HAP-1 (cell line): ENCODE data around the gene LLPH.

Experiments
- DNase-seq, 2 experiments: peaks; one replicate each; pipeline ENCODE4 v3.0.0-alpha.2; 2016 to 2020; ENCODE audit warnings: low spot score in 2 of 2
- H3K27me3 ChIP-seq: fragments of 250-450 bp; sonication (Bioruptor Pico); 2 replicates; pipeline ENCODE4 v1.5.1; 2020; ENCODE audit warnings: low read depth, mild to moderate bottlenecking, moderate library complexity
- H3K36me3 ChIP-seq: fragments of 250-450 bp; sonication (Bioruptor Pico); replicated peaks from 2 replicates; pipeline ENCODE4 v1.5.1; 2020; ENCODE audit warnings: mild to moderate bottlenecking
- H3K4me1 ChIP-seq: fragments of 250-450 bp; sonication (Bioruptor Pico); 2 replicates; pipeline ENCODE4 v1.5.1; 2020; ENCODE audit warnings: mild to moderate bottlenecking
- H3K4me3 ChIP-seq: fragments of 250-450 bp; sonication (Bioruptor Pico); 2 replicates; pipeline ENCODE4 v1.5.1; 2020; ENCODE audit warnings: mild to moderate bottlenecking, moderate library complexity
- H3K9me3 ChIP-seq: fragments of 250-450 bp; sonication (Bioruptor Pico); 2 replicates; pipeline ENCODE4 v1.5.1; 2020; ENCODE audit warnings: mild to moderate bottlenecking, moderate library complexity
- in situ Hi-C: fragments of 300-500 bp; cut with MboI; formaldehyde crosslinking; loops from 3 replicates; pipeline ENCODE4 v1.14.3; 2020; ENCODE audit warnings: low sequenced_read_pairs, inconsistent platforms, mixed read lengths

Gene LLPH

DNA sequence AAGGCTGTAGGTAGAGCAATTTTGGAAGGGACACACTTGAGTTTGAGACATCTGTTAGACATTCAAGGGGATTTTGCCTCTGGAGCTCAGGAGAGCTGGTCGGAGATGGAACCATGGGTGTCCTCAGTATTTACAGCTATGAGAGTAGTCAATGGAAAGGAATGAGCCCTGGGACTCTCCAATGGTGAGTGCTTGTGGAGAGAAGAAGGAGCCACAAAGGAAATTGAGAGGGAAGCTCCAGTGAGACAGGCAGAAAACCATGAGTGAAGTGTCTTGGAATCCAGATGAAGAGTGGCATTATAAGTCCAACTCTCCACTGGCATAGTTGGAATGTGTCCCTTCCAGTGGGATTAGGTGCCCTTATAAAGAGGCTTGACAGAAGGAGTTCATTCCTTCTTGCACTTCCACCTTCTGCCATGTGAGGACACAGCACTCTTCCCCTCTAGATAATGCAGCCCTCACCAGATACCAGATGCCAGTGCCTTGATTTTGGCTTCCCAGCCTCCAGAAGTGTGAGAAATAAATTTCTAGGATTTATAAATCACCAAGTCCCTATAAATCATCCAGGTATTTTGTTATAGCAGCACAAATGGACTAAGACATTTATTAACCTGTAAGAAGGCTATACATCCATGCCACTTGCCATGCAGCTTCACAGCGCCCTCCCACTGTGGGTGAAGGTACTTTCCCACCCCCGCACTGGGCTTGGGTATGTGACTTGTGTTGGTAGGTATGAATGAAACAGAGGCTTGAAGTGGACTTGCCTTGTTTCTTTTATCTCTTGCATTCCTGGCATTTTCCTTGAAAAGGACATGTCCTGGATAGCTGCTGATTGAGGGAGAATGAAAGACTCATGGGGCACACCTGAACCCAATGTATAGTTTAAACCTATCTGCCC, 27.3 kb downstream of the LLPH start:
- H3K4me1 ChIP-seq, result no peaks in the 10 kb centered on the region; the same call in 1 of the 2 replicates
- no peaks in the 10 kb centered on the region for H3K9me3 ChIP-seq
- no peak overlapping the region for H3K4me3 ChIP-seq
- DNase-seq, result peak in 1 of 2 experiments; percentile 10
- peaks cover 9% of the 10 kb centered on the region; the same call in 1 of the 2 replicates for H3K27me3 ChIP-seq
- in situ Hi-C loops, result no loop called here
- no peaks in the 10 kb centered on the region for H3K36me3 ChIP-seq

DNA sequence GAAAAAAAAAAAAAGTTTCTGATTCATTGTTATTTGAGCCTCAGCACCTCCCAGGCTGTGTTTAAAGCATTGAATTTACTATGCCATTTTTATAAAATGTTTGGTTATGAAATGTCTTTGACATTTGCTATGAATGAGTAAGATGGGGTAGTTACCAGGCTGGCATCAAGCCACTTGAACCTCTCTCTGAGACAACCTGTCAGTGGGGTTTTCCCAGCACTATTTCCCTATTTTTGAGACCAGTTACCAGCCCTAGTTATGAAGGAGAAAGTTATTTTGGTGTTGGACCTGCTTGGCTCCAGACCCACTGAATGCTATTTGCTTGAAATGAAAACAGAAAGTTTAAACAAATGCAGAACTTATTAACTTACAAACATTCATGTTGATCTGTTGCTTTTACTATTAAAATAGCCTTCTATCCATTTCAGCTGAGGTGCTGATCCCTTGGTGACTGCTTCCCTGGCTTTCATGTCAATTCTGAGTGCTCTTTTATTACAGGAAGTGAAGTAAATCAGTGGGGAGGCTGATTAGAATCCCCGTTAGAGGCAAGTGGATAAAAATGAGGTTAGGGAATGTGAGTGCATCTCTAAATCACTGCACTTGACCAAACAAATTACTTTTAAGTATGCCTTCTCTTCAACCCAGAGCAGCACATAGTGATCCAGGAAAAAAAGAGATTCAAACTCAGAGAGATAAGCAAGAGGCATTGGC, 37.8 kb downstream of the LLPH start:
- no peak for DNase-seq
- peaks cover 4% of the 10 kb centered on the region for H3K4me1 ChIP-seq
- no peak overlapping the region for H3K4me3 ChIP-seq
- no peaks in the 10 kb centered on the region for H3K9me3 ChIP-seq
- no peaks in the 10 kb centered on the region for H3K36me3 ChIP-seq
- H3K27me3 ChIP-seq, result no peaks in the 10 kb centered on the region; the same call in 1 of the 2 replicates
- in situ Hi-C loops, result loop anchor here (25.0 kb wide), 2 partner anchors 530 to 780 kb away; no protein-coding TSS in a partner anchor

DNA sequence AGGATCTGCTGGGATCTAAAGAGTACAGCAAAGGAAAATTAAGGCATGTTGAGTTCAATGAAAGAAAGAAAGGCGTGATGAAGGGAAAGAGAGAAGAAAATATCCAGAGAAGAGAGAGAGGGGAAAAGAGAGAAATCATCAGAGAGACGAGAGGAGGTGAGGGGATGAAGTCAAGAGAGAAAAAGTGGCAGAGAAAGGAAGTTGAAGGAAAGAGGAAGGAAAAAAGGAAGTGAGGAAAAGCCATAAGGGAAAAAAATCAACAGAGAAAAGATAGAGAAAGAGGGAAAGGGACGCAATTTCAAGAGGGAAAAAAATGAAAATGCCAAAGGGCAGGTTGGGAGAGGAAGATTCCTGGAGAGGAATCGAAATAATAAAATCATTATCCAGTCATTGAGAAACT, 40.4 kb downstream of the LLPH start:
- Histone ChIP-seq H3K4me3 (no peak overlapping the region), H3K27me3 (no peaks in the 10 kb centered on the region; the same call in 1 of the 2 replicates), H3K9me3 (no peaks in the 10 kb centered on the region), H3K4me1 (peaks cover 4% of the 10 kb centered on the region), H3K36me3 (no peaks in the 10 kb centered on the region)
- in situ Hi-C loops, result loop anchor here (25.0 kb wide), 2 partner anchors 528 to 778 kb away; no protein-coding TSS in a partner anchor
- no peak for DNase-seq

DNA sequence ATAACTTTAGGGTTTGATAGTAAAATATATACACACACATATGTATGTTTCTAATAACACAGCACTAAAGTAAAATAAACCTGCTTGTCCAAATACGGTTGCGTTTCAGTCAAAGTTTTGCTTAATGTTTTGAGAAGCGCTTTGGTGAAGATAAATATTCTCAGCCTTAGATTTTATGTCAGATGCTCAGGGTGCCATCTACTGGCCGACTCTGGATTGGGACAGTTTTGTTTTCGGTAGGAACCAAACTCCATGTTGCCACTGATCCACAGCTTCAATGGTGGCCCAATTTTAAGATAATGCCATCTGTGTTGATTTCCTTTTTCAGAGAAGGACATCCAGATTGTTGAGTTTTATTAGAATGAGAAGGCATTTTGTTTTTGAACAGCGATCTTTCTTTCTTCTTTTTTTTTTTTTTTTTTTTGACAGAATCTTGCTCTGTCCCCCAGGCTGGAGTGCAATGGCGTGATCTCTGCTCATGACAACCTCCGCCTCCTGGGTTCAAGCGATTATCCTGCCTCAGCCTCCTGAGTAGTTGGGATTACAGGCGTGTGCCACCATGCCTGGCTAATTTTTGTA, 43.1 kb downstream of the LLPH start:
- H3K4me3 ChIP-seq, result no peak overlapping the region
- H3K36me3 ChIP-seq, result no peaks in the 10 kb centered on the region
- H3K4me1 ChIP-seq, result peaks cover 4% of the 10 kb centered on the region
- no peaks in the 10 kb centered on the region for H3K27me3 ChIP-seq
- H3K9me3 ChIP-seq, result no peaks in the 10 kb centered on the region
- in situ Hi-C loops, result loop anchor here (25.0 kb wide), 2 partner anchors 525 to 775 kb away; no protein-coding TSS in a partner anchor
- DNase-seq, result peak; percentile 55 to 70

DNA sequence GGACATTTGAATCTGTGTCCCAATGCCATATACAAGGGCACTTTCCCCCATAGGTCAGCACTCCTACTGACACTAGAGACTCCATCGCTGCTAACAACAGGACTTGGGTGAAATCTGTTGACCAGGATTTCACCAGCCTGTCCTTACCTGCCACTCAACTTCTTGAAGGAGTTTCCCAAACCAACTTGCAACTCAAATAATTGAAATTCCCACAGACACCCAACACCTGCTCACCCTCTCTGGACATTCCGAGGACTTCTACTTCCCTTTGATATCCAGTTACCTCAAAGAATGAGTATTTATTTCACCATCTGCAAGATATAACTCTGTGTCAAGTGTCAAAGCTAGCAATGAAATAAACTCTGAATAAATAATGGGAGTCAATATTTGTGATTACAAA, 44.6 kb downstream of the LLPH start:
- 0 out of 2 replicates have a peak, but pooled peaks cover 2% of the 10 kb centered on the region for H3K27me3 ChIP-seq
- H3K36me3 ChIP-seq, result no peaks in the 10 kb centered on the region
- no peak overlapping the region for H3K4me3 ChIP-seq
- peaks cover 4% of the 10 kb centered on the region for H3K4me1 ChIP-seq
- no peaks in the 10 kb centered on the region for H3K9me3 ChIP-seq
- in situ Hi-C loops, result loop anchor here (25.0 kb wide), 2 partner anchors 524 to 774 kb away; no protein-coding TSS in a partner anchor
- DNase-seq, result no peak

DNA sequence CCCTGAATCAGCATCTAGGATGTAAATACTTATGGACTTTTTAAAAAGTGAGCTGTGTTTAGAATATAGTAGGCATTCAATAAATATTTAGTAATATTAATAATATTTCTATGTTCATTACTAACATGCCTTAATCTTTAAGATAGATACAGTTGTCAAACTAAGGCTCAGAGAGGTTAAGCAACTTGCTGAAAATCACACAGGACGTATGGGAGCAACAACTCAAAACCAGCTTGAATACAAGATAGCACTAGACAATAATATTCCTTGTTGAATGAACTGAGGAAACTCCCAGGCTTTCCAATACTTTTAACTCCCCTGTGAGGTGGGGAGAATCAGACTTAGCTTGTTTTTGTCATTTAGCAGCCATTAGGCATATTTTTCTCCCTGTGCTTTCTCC, 45.3 kb downstream of the LLPH start:
- 0 out of 2 replicates have a peak, but pooled peaks cover 5% of the 10 kb centered on the region for H3K27me3 ChIP-seq
- no peaks in the 10 kb centered on the region for H3K36me3 ChIP-seq
- no peaks in the 10 kb centered on the region for H3K9me3 ChIP-seq
- H3K4me3 ChIP-seq, result no peak overlapping the region
- in situ Hi-C loops, result loop anchor here (25.0 kb wide), 2 partner anchors 523 to 773 kb away; no protein-coding TSS in a partner anchor
- no peak for DNase-seq
- H3K4me1 ChIP-seq, result peaks cover 4% of the 10 kb centered on the region

DNA sequence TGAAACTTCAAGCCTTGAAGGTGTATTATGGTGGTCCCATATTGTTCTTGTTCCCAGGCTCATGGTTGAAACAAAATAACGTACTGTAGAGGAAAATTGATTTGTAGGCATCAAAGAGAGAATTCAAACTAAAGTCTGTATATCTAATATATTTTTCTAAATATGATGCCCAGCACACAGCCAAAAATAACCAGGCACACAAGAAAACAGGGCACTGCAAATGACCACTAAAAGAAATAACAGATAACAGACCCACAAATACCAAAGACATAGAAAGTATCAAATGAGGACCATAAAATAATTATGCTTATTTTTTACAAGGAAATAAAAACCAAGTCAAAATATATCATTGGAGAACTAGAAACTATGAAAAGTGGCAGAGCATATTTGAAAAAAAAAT, 46.8 kb downstream of the LLPH start:
- no peaks in the 10 kb centered on the region for H3K9me3 ChIP-seq
- no peaks in the 10 kb centered on the region for H3K36me3 ChIP-seq
- H3K4me1 ChIP-seq, result no peaks in the 10 kb centered on the region
- in situ Hi-C loops, result loop anchor here (25.0 kb wide), 2 partner anchors 521 to 771 kb away; no protein-coding TSS in a partner anchor
- H3K27me3 ChIP-seq, result 0 out of 2 replicates have a peak, but pooled peaks cover 10% of the 10 kb centered on the region
- no peak for DNase-seq
- no peak overlapping the region for H3K4me3 ChIP-seq

DNA sequence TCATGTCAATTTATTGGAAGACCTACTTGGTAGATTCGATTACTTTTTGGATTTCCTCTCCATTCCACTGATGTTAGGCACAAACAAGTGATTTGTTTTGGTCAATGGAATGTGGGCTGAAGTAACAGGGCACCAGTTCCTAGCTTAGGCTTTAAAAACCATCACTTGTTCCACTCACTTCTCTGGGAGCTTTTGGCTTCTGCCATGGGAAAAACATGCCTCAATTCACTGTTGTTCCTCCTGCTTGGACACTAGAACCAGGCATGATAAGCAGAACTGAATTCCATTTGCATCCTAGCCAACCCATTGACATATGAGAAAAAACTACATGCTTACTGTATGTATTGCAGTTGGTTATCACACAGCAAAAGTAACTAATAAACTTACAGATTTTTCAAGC, 47.8 kb downstream of the LLPH start:
- Histone ChIP-seq H3K4me3 (no peak overlapping the region), H3K9me3 (no peaks in the 10 kb centered on the region), H3K27me3 (peaks cover 13% of the 10 kb centered on the region; the same call in 1 of the 2 replicates), H3K4me1 (no peaks in the 10 kb centered on the region), H3K36me3 (no peaks in the 10 kb centered on the region)
- no peak for DNase-seq
- in situ Hi-C loops, result loop anchor here (25.0 kb wide), 2 partner anchors 520 to 770 kb away; no protein-coding TSS in a partner anchor

DNA sequence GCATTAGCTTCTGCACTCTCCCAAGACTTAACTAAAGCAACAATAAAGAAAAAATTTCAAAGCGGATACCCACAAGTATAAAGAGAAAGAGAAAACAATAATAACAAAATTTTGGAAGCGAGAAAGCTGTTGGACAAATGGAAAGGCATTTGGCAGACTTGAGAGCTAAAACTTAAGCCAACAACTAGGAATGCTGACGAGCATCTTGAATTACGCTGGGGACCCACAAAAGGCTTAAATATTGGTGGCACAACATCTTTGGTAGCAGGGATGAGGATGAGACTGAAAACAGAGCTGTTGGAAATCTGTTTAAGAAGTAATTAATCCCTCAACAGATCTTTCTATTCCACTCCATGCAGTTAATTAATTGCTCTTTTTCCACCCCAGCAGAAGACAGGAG, 49.8 kb downstream of the LLPH start:
- no peak for DNase-seq
- H3K4me1 ChIP-seq, result no peaks in the 10 kb centered on the region
- H3K9me3 ChIP-seq, result no peaks in the 10 kb centered on the region
- H3K27me3 ChIP-seq, result peaks cover 13% of the 10 kb centered on the region; the same call in 1 of the 2 replicates
- in situ Hi-C loops, result loop anchor here (25.0 kb wide), 2 partner anchors 518 to 768 kb away; no protein-coding TSS in a partner anchor
- H3K36me3 ChIP-seq, result no peaks in the 10 kb centered on the region
- H3K4me3 ChIP-seq, result no peak overlapping the region

DNA sequence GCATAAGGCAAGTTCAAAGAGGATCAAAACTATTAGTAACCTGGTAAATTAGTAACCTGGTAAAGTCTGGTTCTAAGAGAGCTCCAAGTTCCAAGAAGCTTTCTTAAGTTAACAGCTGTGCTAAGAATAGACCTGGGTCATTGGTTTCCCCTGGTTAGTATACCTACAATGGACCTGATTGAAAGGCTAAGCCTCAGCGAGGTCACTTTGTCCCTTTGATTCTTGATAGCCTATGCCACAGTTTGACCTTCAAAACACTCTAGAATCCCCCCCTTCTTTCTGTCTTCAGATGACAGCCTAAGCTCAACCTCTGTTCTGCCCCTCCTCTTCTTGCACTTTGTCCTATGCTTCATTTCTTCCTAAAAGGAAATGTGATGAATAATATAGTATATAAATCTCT, 53.0 kb downstream of the LLPH start:
- DNase-seq, result no peak
- H3K27me3 ChIP-seq, result peaks cover 16% of the 10 kb centered on the region; the same call in 1 of the 2 replicates
- H3K4me1 ChIP-seq, result no peaks in the 10 kb centered on the region
- no peaks in the 10 kb centered on the region for H3K9me3 ChIP-seq
- in situ Hi-C loops, result loop anchor here (25.0 kb wide), 2 partner anchors 515 to 765 kb away; no protein-coding TSS in a partner anchor
- no peaks in the 10 kb centered on the region for H3K36me3 ChIP-seq
- H3K4me3 ChIP-seq, result no peak overlapping the region

DNA sequence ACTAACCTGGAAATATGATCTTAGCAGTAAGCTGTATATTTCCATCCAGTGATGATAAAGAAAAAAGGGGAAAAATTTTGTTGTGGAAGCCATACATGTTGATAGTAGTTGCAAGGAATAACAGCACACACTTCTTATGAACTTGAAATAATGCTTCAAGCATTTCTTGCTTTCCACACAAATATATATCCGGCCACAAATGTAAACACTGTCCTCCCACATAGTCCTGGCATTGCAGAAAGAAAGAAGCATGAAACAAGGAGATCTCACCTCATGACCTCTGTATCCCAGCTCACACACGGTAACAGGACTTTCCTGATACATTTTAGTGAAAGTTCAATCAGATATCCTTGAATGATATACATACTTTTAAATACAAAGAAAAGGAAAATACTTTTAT, 56.0 kb downstream of the LLPH start:
- Histone ChIP-seq H3K27me3 (peaks cover 11% of the 10 kb centered on the region; the same call in 1 of the 2 replicates), H3K4me3 (no peak overlapping the region), H3K36me3 (no peaks in the 10 kb centered on the region), H3K4me1 (no peaks in the 10 kb centered on the region), H3K9me3 (no peaks in the 10 kb centered on the region)
- in situ Hi-C loops, result no loop called here
- DNase-seq, result no peak

DNA sequence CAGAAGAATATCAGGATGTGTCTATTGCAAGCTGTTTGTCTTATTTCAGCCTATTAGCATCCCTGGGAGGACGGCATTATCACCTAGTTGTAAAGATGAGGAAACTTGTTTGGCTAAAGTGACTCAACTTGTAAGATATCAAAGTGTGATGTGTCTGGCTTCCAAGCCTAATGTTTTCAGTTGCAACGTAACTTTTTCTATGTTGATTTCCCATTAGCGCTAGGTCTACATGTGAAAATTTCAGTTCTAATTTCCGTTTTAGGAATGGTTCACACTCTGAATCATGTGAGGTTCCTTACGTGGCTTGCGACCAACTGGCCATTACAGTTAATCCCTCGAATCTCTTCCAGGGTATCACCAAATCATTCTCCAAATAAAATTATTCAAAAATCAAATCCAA, 58.0 kb downstream of the LLPH start:
- H3K4me1 ChIP-seq, result no peaks in the 10 kb centered on the region
- no peak for DNase-seq
- no peak overlapping the region for H3K4me3 ChIP-seq
- no peaks in the 10 kb centered on the region for H3K36me3 ChIP-seq
- no peaks in the 10 kb centered on the region for H3K9me3 ChIP-seq
- H3K27me3 ChIP-seq, result peaks cover 4% of the 10 kb centered on the region; the same call in 1 of the 2 replicates
- in situ Hi-C loops, result no loop called here

DNA sequence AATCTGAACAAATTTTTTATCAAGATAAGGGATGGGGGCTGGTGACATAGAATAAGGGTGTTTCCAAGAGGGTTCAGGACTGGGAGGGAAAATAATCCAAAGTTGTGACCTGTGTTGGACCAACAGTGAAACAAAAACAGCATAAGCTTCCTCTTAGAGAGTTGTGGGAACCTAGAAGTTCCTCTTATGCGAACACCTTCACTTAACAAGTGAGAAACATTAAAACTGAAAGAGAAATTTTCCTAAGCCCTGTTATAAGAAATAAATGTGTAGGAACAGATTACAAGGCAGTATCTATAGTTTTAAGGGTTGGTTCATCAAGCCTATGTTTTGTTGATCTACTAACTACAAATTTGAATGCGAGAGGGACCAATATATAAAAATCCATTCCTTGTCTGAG, 58.4 kb downstream of the LLPH start:
- DNase-seq, result no peak
- no peaks in the 10 kb centered on the region for H3K36me3 ChIP-seq
- H3K9me3 ChIP-seq, result no peaks in the 10 kb centered on the region
- H3K27me3 ChIP-seq, result 0 out of 2 replicates have a peak, but pooled peaks cover 4% of the 10 kb centered on the region
- H3K4me1 ChIP-seq, result no peaks in the 10 kb centered on the region
- in situ Hi-C loops, result no loop called here
- H3K4me3 ChIP-seq, result no peak overlapping the region
